Loucy (cell line): ENCODE results near the gene BRIP1.

Experiments
- EZH2phosphoT487 ChIP-seq: fragments of 200-600 bp; IDR thresholded peaks from 2 replicates; pipeline ENCODE4 v1.6.1; 2018; ENCODE audit warnings: antibody characterized with exemption, mild to moderate bottlenecking, moderate library complexity, borderline replicate concordance
- TF ChIP-seq, protein P1 (sequence below): fragments of 200-600 bp; sonication (generic); conservative IDR thresholded peaks from 2 replicates; pipeline ENCODE4 v1.5.1; 2014; ENCODE audit warnings: mild to moderate bottlenecking, antibody characterized with exemption, low read length

DNA sequence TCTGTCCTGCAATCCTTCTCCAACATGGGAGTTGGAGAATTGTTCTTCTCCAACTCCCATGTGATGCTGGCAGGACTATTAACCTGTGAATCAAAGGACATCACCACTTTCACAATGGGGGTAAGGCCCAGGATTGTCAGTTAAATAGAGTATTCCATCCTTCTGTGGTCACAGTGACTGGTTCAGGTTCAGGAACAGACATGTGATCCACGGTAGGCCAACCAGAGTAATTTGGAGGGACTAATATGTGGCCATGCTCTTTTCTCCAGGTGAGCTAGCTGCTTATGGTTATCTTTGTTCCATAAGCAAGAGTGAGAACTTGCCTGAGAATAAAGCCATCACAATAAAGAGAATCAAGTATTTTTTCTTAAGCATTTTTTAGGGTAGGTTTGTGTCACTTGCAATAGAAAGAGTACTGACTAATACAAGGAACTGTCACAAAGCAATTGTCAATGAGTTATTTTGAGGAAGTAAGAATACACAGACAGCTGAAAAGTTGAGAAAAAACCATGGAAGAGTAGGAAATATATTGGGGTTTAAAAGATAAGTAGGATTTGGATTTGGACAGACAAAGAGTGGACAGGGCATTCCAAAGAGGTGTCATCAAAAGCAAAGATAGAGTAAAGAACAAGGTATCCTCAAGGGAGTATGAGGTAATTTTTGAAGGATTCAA, 63.4 kb downstream of the BRIP1 start:
- TF ChIP-seq, protein P1, sequence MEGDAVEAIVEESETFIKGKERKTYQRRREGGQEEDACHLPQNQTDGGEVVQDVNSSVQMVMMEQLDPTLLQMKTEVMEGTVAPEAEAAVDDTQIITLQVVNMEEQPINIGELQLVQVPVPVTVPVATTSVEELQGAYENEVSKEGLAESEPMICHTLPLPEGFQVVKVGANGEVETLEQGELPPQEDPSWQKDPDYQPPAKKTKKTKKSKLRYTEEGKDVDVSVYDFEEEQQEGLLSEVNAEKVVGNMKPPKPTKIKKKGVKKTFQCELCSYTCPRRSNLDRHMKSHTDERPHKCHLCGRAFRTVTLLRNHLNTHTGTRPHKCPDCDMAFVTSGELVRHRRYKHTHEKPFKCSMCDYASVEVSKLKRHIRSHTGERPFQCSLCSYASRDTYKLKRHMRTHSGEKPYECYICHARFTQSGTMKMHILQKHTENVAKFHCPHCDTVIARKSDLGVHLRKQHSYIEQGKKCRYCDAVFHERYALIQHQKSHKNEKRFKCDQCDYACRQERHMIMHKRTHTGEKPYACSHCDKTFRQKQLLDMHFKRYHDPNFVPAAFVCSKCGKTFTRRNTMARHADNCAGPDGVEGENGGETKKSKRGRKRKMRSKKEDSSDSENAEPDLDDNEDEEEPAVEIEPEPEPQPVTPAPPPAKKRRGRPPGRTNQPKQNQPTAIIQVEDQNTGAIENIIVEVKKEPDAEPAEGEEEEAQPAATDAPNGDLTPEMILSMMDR: no peak
- TF ChIP-seq EZH2phosphoT487: no peak
